Measurements from ENCODE around the gene GRPEL2. TPM values are rescaled to one million over a fixed set of nuclear protein-coding genes. Genes with fewer than 3 reads are reported as not detected.

Gene GRPEL2
- total RNA-seq, 4 donors from 2014 or later = 2.2 to 10.6 (median 6.4) TPM

DNA sequence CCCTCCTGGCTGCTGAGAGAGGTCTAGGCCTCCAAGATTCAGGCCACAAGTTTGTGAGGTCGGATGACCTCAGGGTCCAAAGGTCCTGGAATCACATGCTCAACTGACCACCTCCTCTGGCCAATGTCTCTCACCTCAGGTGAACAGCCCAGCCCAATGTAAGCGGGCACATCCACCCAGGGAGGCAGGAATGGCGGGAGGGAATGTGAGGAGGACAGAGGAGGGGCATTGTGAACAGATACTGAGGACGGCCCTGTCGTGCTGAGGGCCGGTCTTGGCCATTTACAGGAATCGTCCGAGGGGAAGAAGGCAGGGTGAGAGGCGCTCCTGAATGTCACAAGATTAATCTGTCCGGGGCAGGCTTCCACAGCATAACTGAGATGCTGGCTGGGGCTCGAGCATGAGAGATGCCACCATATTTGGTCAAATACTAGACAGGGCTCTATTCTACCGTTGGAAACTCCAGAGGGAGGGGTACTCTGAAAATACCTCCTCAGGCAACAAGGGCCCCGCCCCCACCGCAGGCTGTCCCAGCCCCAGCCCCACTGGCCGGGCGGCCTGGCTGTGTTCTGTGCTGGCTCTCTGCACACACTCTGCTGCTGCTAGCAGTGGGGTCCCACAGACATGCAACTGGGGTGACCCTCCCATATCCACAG, 35.3 kb downstream of the GRPEL2 start:
- in situ Hi-C loops (cut with MboI; ENCODE audit: low pct_ligation_motif_present in 1 of 4, low pct_unique_long_range_greater_than_20kb in 1 of 4, low sequenced_read_pairs in 3 of 4) = loop anchor here in 1 of 4 donors (10.0 kb wide), 1 partner anchor 54 kb away; no protein-coding TSS in a partner anchor
- no peaks in the 10 kb centered on the region for H3K27me3 ChIP-seq
- no peaks in the 10 kb centered on the region for H3K9me3 ChIP-seq
- WGBS, 2 donors (ENCODE audit: low coverage in 1 of 2) = 51 to 70% methylated on average over 6 to 16 of the region's 16 CpGs
- H3K27ac ChIP-seq = peak overlapping the region; percentile 87 to 91 (median 88)
- intact Hi-C loops (cut with DNase I; ENCODE audit: low total_unique reads) = loop anchor here (5.0 kb wide), 1 partner anchor 52 kb away; no protein-coding TSS in a partner anchor
- H3K4me1 ChIP-seq = peaks cover 0 to 33% (median 15%) of the 10 kb centered on the region in 4 donors
- no peaks in the 10 kb centered on the region for H3K36me3 ChIP-seq
- H3K4me3 ChIP-seq = peak overlapping the region in 1 of 4 donors; percentile 27
- TF ChIP-seq, protein P1, sequence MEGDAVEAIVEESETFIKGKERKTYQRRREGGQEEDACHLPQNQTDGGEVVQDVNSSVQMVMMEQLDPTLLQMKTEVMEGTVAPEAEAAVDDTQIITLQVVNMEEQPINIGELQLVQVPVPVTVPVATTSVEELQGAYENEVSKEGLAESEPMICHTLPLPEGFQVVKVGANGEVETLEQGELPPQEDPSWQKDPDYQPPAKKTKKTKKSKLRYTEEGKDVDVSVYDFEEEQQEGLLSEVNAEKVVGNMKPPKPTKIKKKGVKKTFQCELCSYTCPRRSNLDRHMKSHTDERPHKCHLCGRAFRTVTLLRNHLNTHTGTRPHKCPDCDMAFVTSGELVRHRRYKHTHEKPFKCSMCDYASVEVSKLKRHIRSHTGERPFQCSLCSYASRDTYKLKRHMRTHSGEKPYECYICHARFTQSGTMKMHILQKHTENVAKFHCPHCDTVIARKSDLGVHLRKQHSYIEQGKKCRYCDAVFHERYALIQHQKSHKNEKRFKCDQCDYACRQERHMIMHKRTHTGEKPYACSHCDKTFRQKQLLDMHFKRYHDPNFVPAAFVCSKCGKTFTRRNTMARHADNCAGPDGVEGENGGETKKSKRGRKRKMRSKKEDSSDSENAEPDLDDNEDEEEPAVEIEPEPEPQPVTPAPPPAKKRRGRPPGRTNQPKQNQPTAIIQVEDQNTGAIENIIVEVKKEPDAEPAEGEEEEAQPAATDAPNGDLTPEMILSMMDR (IDR thresholded peaks at IDR 0.05) = no peak
- TF ChIP-seq POLR2A (IDR thresholded peaks at IDR 0.05) = peak; percentile 50
- TF ChIP-seq POLR2AphosphoS5 (IDR thresholded peaks at IDR 0.05) = peak; percentile 34 to 73 (median 55)
- no peak for TF ChIP-seq EP300 (IDR thresholded peaks at IDR 0.05; ENCODE audit: low read depth)
- peak; percentile 53 for DNase-seq

DNA sequence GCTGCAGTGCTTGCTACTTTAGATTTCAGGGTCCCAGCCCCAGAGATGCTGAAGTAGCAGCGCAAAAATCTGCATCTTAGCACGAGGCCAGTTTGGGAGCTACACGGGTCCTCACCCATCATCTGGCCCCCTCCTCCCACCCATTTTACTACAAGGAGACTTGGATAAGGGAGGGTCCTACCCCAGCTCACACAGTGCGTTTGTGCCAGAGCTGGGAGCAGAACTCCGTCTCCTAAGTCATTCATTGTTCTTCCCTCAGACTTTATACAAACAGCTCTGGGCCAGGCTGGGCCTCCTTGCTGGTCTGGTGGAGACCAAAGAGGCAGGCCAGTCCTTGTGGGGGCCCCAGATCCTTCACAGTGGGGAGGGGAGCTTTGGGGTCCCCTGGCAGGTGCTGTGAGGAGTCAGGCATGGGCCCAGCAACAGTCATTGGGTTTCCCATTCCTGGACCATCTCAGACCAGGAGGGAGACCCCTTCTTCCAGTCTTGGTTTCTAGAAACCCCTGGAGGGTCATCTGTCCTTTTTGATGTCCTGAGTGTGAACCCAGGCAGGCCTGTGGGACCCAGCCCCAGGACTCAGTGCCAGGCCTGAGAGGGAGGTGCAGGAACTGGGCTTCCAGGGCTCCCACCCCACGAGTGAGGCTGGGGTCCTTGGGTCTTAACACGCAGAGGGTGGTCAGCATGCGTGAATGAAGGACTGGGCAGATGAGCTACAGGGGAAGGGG, 36.1 kb downstream of the GRPEL2 start:
- H3K9me3 ChIP-seq = no peaks in the 10 kb centered on the region
- no peak for TF ChIP-seq EP300 (IDR thresholded peaks at IDR 0.05; ENCODE audit: low read depth)
- TF ChIP-seq POLR2A (IDR thresholded peaks at IDR 0.05) = no peak
- TF ChIP-seq POLR2AphosphoS5 (IDR thresholded peaks at IDR 0.05) = no peak
- TF ChIP-seq, protein P1 (IDR thresholded peaks at IDR 0.05) = no peak
- peak overlapping the region in 2 of 4 donors; percentile 8 to 27 for H3K4me3 ChIP-seq
- peaks cover 3 to 39% (median 18%) of the 10 kb centered on the region in 4 donors for H3K4me1 ChIP-seq
- peak overlapping the region; percentile 87 to 91 (median 88) for H3K27ac ChIP-seq
- H3K27me3 ChIP-seq = no peaks in the 10 kb centered on the region
- in situ Hi-C loops (cut with MboI; ENCODE audit: low pct_ligation_motif_present in 1 of 4, low pct_unique_long_range_greater_than_20kb in 1 of 4, low sequenced_read_pairs in 3 of 4) = loop anchor here in 1 of 4 donors (10.0 kb wide), 1 partner anchor 53 kb away; no protein-coding TSS in a partner anchor
- 54% methylated on average over 6 of the region's 8 CpGs; no CpG with 5 or more reads in 1 of the 2 donors for WGBS, 2 donors (ENCODE audit: low coverage in 1 of 2)
- H3K36me3 ChIP-seq = no peaks in the 10 kb centered on the region
- DNase-seq = no peak
- intact Hi-C loops (cut with DNase I; ENCODE audit: low total_unique reads) = loop anchor here (5.0 kb wide), 1 partner anchor 51 kb away; no protein-coding TSS in a partner anchor

- Histone ChIP-seq H3K27me3 (no peaks in the 10 kb centered on the region), H3K4me1 (peaks cover 4 to 44% (median 22%) of the 10 kb centered on the region in 4 donors), H3K9me3 (no peaks in the 10 kb centered on the region), H3K4me3 (peak overlapping the region in 2 of 4 donors; percentile 8 to 27), H3K36me3 (no peaks in the 10 kb centered on the region), H3K27ac (peak overlapping the region; percentile 87 to 91 (median 88))
- WGBS, 2 donors (ENCODE audit: low coverage in 1 of 2) = 34% methylated on average over 16 of the region's 16 CpGs; no CpG with 5 or more reads in 1 of the 2 donors
- in situ Hi-C loops (cut with MboI; ENCODE audit: low pct_ligation_motif_present in 1 of 4, low pct_unique_long_range_greater_than_20kb in 1 of 4, low sequenced_read_pairs in 3 of 4) (loop anchor here in 1 of 4 donors (10.0 kb wide), 1 partner anchor 53 kb away; no protein-coding TSS in a partner anchor), intact Hi-C loops (cut with DNase I; ENCODE audit: low total_unique reads) (loop anchor here (2.0 to 5.0 kb wide), 2 partner anchors 31 to 50 kb away; no protein-coding TSS in a partner anchor)
- TF ChIP-seq, protein P1 (IDR thresholded peaks at IDR 0.05) = peak; percentile 90 to 96 (median 94)
- TF ChIP-seq EP300 (IDR thresholded peaks at IDR 0.05; ENCODE audit: low read depth) (no peak), POLR2AphosphoS5 (IDR thresholded peaks at IDR 0.05) (peak in 2 of 3 donors; percentile 16 to 58), POLR2A (IDR thresholded peaks at IDR 0.05) (no peak)
- peak; percentile 83 for DNase-seq
These were observed 36.7 kb downstream of the GRPEL2 start for GRCh38 chr5:149381986-149382338.
